Stomach smooth muscle (tissue), 2 donors: Measurements from ENCODE around the gene PCNX1.
"Not testable (repeated sequence)": the region's sequence is repeated elsewhere in the genome, so short reads cannot be mapped to it uniquely, and the experiment has no call there.

Experiments
- H3K27ac ChIP-seq: one replicate; pipeline ENCODE4 v1.7.0; 2013; ENCODE audit warnings: mild to moderate bottlenecking, low read length, inconsistent platforms
- H3K27me3 ChIP-seq, 2 donors: one replicate each; pipeline ENCODE4 v1.7.0; 2013; ENCODE audit warnings: low read length in 2 of 2; ENCODE audit not compliant: insufficient read depth in 2 of 2, control insufficient read depth in 1 of 2
- H3K36me3 ChIP-seq, 2 donors: one replicate each; pipeline ENCODE4 v1.7.0; 2013; ENCODE audit warnings: low read length in 2 of 2; ENCODE audit not compliant: control insufficient read depth in 2 of 2, insufficient read depth in 2 of 2
- H3K4me1 ChIP-seq: one replicate; pipeline ENCODE4 v1.7.0; 2013; ENCODE audit warnings: low read length; ENCODE audit not compliant: control insufficient read depth, insufficient read depth
- H3K4me3 ChIP-seq, 2 donors: one replicate each; pipeline ENCODE4 v1.7.0; 2013; ENCODE audit warnings: low read length in 2 of 2
- H3K9ac ChIP-seq, 2 donors: one replicate each; pipeline ENCODE4 v1.7.0; 2013; ENCODE audit warnings: low read length in 2 of 2, mild to moderate bottlenecking in 1 of 2
- H3K9me3 ChIP-seq, 2 donors: one replicate each; pipeline ENCODE4 v1.7.0; 2013; ENCODE audit warnings: low read length in 2 of 2; ENCODE audit not compliant: control insufficient read depth in 2 of 2
- donor health status: healthy.
- donor health status: Pancreatic carcinoma.

PCNX1 gene

GRCh38 chr14:70939693-70940092, 32.4 kb downstream of the PCNX1 start:
- H3K36me3 ChIP-seq, H3K27me3 ChIP-seq, H3K9me3 ChIP-seq, H3K9ac ChIP-seq, H3K4me1 ChIP-seq, H3K27ac ChIP-seq, H3K4me3 ChIP-seq: not testable (repeated sequence)

GRCh38 chr14:70941637-70942341, 34.5 kb downstream of the PCNX1 start:
- H3K9ac ChIP-seq, H3K36me3 ChIP-seq, H3K4me1 ChIP-seq, H3K27ac ChIP-seq, H3K4me3 ChIP-seq, H3K27me3 ChIP-seq, H3K9me3 ChIP-seq: not testable (repeated sequence)

GRCh38 chr14:70942342-70942706, 35.1 kb downstream of the PCNX1 start:
- Histone ChIP-seq H3K9me3 (peaks cover 0 to 4% of the 10 kb centered on the region in 2 donors), H3K4me3 (no peak overlapping the region), H3K27ac (no peak overlapping the region), H3K9ac (no peak overlapping the region), H3K27me3 (no peaks in the 10 kb centered on the region), H3K4me1 (peaks cover 2% of the 10 kb centered on the region), H3K36me3 (peaks cover 0 to 3% of the 10 kb centered on the region in 2 donors)

- not testable (repeated sequence) for H3K4me1 ChIP-seq, H3K4me3 ChIP-seq, H3K27me3 ChIP-seq, H3K27ac ChIP-seq, H3K9me3 ChIP-seq, H3K36me3 ChIP-seq, H3K9ac ChIP-seq
Observed at GRCh38 chr14:70942721-70943120, 35.5 kb downstream of the PCNX1 start.

- no peak overlapping the region for H3K9ac ChIP-seq
- peaks cover 2% of the 10 kb centered on the region for H3K4me1 ChIP-seq
- no peak overlapping the region for H3K4me3 ChIP-seq
- H3K27ac ChIP-seq, result no peak overlapping the region
- peaks cover 0 to 8% of the 10 kb centered on the region in 2 donors for H3K9me3 ChIP-seq
- H3K36me3 ChIP-seq, result peaks cover 5 to 10% of the 10 kb centered on the region in 2 donors
- H3K27me3 ChIP-seq, result no peaks in the 10 kb centered on the region
Observed at GRCh38 chr14:70943838-70944237, 36.6 kb downstream of the PCNX1 start.

DNA sequence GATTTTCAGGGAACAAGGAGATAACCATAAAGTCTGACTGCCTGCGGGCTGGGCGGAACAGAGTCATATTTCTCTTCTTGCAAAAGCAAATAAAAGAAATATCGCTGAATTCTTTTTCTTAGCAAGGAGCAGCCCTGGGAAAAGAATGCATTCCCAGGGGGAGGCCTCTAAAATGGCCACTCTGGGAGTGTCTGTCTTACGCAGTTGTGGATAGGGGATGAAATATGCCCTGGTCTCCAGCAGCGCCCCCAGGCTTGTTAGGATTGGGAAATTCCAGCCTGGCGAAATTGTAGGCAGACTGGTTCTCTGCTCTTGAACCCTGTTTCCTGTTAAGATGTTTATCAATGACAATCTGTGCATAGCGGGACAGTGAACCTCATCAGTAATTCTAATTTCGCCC, 40.5 kb downstream of the PCNX1 start:
- Histone ChIP-seq H3K27ac (no peak overlapping the region), H3K4me1 (peaks cover 2% of the 10 kb centered on the region), H3K4me3 (no peak overlapping the region), H3K27me3 (no peaks in the 10 kb centered on the region), H3K9ac (no peak overlapping the region), H3K36me3 (peaks cover 9 to 10% of the 10 kb centered on the region in 2 donors), H3K9me3 (peaks cover 0 to 8% of the 10 kb centered on the region in 2 donors)

- Histone ChIP-seq H3K9ac (no peak overlapping the region), H3K4me3 (no peak overlapping the region), H3K4me1 (no peaks in the 10 kb centered on the region), H3K9me3 (peaks cover 0 to 4% of the 10 kb centered on the region in 2 donors), H3K36me3 (peaks cover 6 to 8% of the 10 kb centered on the region in 2 donors), H3K27me3 (no peaks in the 10 kb centered on the region), H3K27ac (no peak overlapping the region)
Observed at GRCh38 chr14:70952485-70952884, 45.2 kb downstream of the PCNX1 start.

- no peak overlapping the region for H3K4me3 ChIP-seq
- no peaks in the 10 kb centered on the region for H3K27me3 ChIP-seq
- no peaks in the 10 kb centered on the region for H3K4me1 ChIP-seq
- H3K36me3 ChIP-seq, result peaks cover 0 to 4% of the 10 kb centered on the region in 2 donors
- H3K27ac ChIP-seq, result no peak overlapping the region
- H3K9ac ChIP-seq, result no peak overlapping the region
- H3K9me3 ChIP-seq, result no peaks in the 10 kb centered on the region
Observed at GRCh38 chr14:70954068-70954467, 46.8 kb downstream of the PCNX1 start.

DNA sequence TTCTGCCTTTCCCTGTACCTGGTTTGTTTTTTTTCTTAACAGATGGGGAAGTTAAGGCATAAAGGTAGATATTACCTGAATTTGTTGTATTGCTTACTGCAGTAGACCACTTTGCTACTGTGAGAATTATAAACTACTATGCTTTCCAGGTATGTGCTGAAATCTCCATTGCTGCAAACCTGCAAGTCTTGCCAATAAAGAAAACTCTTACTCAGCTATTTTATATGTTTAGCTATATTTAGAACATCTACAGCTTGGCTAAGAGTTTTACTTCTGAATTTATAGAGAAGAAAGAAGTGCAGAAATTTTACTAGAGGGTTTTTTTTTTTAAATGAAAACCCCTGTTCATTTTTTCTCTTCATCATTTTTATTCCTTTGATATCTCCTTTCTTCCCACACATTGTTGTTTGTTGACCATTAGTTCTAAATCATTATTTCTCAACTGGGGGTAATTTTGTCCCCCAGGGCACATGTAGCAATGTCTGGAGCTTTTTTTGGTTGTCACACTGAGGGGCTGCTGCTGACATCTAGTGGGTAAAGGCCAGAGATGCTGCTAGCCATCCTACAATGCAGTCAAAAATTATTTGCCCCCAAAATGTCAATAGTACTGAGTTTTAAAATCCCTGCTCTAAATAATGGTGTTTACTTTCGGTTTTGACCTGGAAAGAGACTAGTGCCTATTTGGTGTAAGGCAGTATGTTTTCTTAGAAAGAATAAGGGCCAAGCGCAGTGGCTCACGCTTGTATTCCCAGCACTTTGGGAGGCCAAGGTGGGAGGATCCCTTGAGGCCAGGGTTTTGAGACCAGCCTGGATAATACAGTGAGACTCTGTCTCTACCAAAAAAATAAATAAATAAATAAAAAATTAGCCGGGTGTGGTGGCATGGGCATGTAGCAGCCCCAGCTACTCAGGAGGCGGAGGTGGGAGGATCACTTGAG, 48.6 kb downstream of the PCNX1 start:
- Histone ChIP-seq H3K27me3 (no peaks in the 10 kb centered on the region), H3K27ac (no peak overlapping the region), H3K4me1 (no peaks in the 10 kb centered on the region), H3K9me3 (no peaks in the 10 kb centered on the region), H3K9ac (no peak overlapping the region), H3K4me3 (no peak overlapping the region), H3K36me3 (no peaks in the 10 kb centered on the region)

- no peaks in the 10 kb centered on the region for H3K27me3 ChIP-seq
- H3K9ac ChIP-seq, result no peak overlapping the region
- H3K27ac ChIP-seq, result no peak overlapping the region
- H3K36me3 ChIP-seq, result no peaks in the 10 kb centered on the region
- no peak overlapping the region for H3K4me3 ChIP-seq
- H3K9me3 ChIP-seq, result no peaks in the 10 kb centered on the region
- H3K4me1 ChIP-seq, result no peaks in the 10 kb centered on the region
Observed at GRCh38 chr14:70956511-70956910, 49.3 kb downstream of the PCNX1 start.

GRCh38 chr14:70957710-70958109, 50.5 kb downstream of the PCNX1 start:
- Histone ChIP-seq H3K4me3 (no peak overlapping the region), H3K4me1 (no peaks in the 10 kb centered on the region), H3K9ac (no peak overlapping the region), H3K9me3 (no peaks in the 10 kb centered on the region), H3K36me3 (peaks cover 0 to under 1% of the 10 kb centered on the region in 2 donors), H3K27ac (no peak overlapping the region), H3K27me3 (no peaks in the 10 kb centered on the region)
